Body of pancreas (tissue), 4 donors: ENCODE results near the gene EVA1B. TPM values are rescaled to one million over a fixed set of nuclear protein-coding genes. Genes with fewer than 3 reads are reported as not detected.

Experiments
- ATAC-seq: fragments of 150-250 bp; one replicate; pipeline ENCODE4 v1.9.1; 2016
- DNase-seq, 4 donors: peaks; one replicate each; pipeline ENCODE4 v3.0.0-alpha.2; 2019
- H3K27ac ChIP-seq, 4 donors: fragments of 200-600 bp; sonication (generic); 1 replicate in 3 of 4; 2 replicates in 1 of 4; pipeline versions ENCODE4 v1.5.1 to v1.6.1; 2016 to 2019; ENCODE audit warnings: mild to moderate bottlenecking in 1 of 4, mixed read lengths in 1 of 4, moderate library complexity in 1 of 4
- H3K27me3 ChIP-seq, 2 donors: fragments of 200-600 bp; sonication (generic); one replicate each; pipeline ENCODE4 v1.6.0; 2016; ENCODE audit warnings: mild to moderate bottlenecking in 1 of 2
- H3K36me3 ChIP-seq, 2 donors: fragments of 200-600 bp; sonication (generic); replicated peaks in 1 of 2; 2 replicates each; pipeline ENCODE4 v1.5.1; 2016; ENCODE audit warnings: low read depth in 2 of 2; ENCODE audit not compliant: insufficient read depth in 1 of 2
- H3K4me1 ChIP-seq: fragments of 200-600 bp; sonication (generic); one replicate; pipeline ENCODE4 v1.6.0; 2016
- H3K4me3 ChIP-seq, 2 donors: fragments of 200-600 bp; sonication (generic); 1 replicate in 1 of 2; 2 replicates in 1 of 2; pipeline ENCODE4 v1.5.1; 2016 to 2019
- H3K9me3 ChIP-seq, 3 donors: fragments of 200-600 bp; sonication (generic); 1 replicate in 2 of 3; 2 replicates in 1 of 3; pipeline ENCODE4 v1.5.1; 2016
- POLR2A ChIP-seq, 3 donors: fragments of 450-650 bp; IDR thresholded peaks; one replicate each; pipeline ENCODE4 v1.6.1; 2016; ENCODE audit warnings: antibody characterized with exemption in 3 of 3, mild to moderate bottlenecking in 2 of 3
- WGBS, 2 donors: methylation state at CpG; one replicate each; pipeline ENCODE4 v1.1.5; 2017; 5-methylcytosine and 5-hydroxymethylcytosine counted together
- intact Hi-C: fragments of 100-400 bp; cut with DNase I; formaldehyde crosslinking; loops from one replicate; pipeline ENCODE4 v1.15.1; 2023
- total RNA-seq, 2 donors: library from RNA; depleted of rRNA; stranded (reverse); fragments of >200 nt; gene quantifications; one replicate each; pipeline ENCODE4 v1.1.0, GENCODE V29; 2016
- TF ChIP-seq, protein P1 (sequence below), 7 experiments: fragments of 450-650 bp in 4 of 7; fragments of 200-600 bp in 3 of 7; sonication (generic) in 3 of 7; IDR thresholded peaks; one replicate each; pipeline ENCODE4 v1.5.1; 2016 to 2019; ENCODE audit warnings: antibody characterized with exemption in 7 of 7

EVA1B gene
- total RNA-seq, 2 donors from 2014 or later = 32.2 to 32.3 TPM

DNA sequence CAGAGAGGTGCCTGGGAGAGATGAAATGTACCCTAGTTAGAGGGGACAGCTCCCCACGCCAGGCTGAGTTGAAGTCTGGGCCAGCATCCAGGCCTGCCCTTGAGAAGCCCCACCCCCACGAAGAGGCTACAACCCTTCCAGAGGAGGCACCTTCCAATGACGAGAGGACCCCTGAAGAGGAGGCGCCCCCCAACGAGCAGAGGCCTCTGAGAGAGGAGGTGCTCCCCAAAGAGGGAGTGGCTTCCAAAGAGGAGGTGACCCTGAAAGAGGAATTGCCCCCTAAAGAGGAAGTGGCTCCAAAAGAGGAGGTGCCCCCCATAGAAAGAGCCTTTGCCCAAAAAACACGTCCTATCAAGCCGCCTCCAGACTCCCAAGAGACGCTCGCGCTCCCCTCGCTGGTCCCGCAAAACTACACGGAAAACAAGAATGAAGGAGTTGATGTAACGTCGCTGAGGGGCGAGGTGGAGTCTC, 3.1 kb downstream of the EVA1B start:
- no peak overlapping the region for H3K27ac ChIP-seq
- TF ChIP-seq, protein P1, sequence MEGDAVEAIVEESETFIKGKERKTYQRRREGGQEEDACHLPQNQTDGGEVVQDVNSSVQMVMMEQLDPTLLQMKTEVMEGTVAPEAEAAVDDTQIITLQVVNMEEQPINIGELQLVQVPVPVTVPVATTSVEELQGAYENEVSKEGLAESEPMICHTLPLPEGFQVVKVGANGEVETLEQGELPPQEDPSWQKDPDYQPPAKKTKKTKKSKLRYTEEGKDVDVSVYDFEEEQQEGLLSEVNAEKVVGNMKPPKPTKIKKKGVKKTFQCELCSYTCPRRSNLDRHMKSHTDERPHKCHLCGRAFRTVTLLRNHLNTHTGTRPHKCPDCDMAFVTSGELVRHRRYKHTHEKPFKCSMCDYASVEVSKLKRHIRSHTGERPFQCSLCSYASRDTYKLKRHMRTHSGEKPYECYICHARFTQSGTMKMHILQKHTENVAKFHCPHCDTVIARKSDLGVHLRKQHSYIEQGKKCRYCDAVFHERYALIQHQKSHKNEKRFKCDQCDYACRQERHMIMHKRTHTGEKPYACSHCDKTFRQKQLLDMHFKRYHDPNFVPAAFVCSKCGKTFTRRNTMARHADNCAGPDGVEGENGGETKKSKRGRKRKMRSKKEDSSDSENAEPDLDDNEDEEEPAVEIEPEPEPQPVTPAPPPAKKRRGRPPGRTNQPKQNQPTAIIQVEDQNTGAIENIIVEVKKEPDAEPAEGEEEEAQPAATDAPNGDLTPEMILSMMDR (IDR thresholded peaks at IDR 0.05) = no peak
- no peak for TF ChIP-seq POLR2A (IDR thresholded peaks at IDR 0.05)
- 45 to 71% methylated on average over 13 to 15 of the region's 16 CpGs for WGBS, 2 donors

GRCh38 chr1:36309397-36309796, 14.0 kb downstream of the EVA1B start:
- 93 to 97% methylated on average over 7 of the region's 7 CpGs for WGBS, 2 donors
- Histone ChIP-seq H3K36me3 (no peaks in the 10 kb centered on the region), H3K27me3 (no peaks in the 10 kb centered on the region), H3K27ac (no peak overlapping the region), H3K4me1 (peaks cover 19% of the 10 kb centered on the region), H3K9me3 (no peaks in the 10 kb centered on the region), H3K4me3 (no peak overlapping the region)
- ATAC-seq = no peak
- no peak for TF ChIP-seq POLR2A (IDR thresholded peaks at IDR 0.05)
- TF ChIP-seq, protein P1 (IDR thresholded peaks at IDR 0.05) = no peak
- no peak for DNase-seq
- intact Hi-C loops = no loop called here

More for the DNA sequence above, 3.1 kb downstream of the EVA1B start:
- no peaks in the 10 kb centered on the region for H3K9me3 ChIP-seq
- intact Hi-C loops = no loop called here
- H3K4me1 ChIP-seq = peaks cover 23% of the 10 kb centered on the region
- DNase-seq = no peak
- no peak overlapping the region for H3K4me3 ChIP-seq
- H3K27me3 ChIP-seq = no peaks in the 10 kb centered on the region
- H3K36me3 ChIP-seq = no peaks in the 10 kb centered on the region
- ATAC-seq = no peak

- Histone ChIP-seq H3K27ac (no peak overlapping the region), H3K4me1 (peaks cover 19% of the 10 kb centered on the region), H3K9me3 (no peaks in the 10 kb centered on the region), H3K4me3 (no peak overlapping the region), H3K27me3 (no peaks in the 10 kb centered on the region), H3K36me3 (no peaks in the 10 kb centered on the region)
- TF ChIP-seq, protein P1 (IDR thresholded peaks at IDR 0.05) = no peak
- TF ChIP-seq POLR2A (IDR thresholded peaks at IDR 0.05) = no peak
- ATAC-seq (no peak), DNase-seq (no peak)
- intact Hi-C loops = no loop called here
- WGBS, 2 donors = 75 to 91% methylated on average over 7 to 10 of the region's 10 CpGs
These were observed 15.7 kb downstream of the EVA1B start for GRCh38 chr1:36307601-36308330.

DNA sequence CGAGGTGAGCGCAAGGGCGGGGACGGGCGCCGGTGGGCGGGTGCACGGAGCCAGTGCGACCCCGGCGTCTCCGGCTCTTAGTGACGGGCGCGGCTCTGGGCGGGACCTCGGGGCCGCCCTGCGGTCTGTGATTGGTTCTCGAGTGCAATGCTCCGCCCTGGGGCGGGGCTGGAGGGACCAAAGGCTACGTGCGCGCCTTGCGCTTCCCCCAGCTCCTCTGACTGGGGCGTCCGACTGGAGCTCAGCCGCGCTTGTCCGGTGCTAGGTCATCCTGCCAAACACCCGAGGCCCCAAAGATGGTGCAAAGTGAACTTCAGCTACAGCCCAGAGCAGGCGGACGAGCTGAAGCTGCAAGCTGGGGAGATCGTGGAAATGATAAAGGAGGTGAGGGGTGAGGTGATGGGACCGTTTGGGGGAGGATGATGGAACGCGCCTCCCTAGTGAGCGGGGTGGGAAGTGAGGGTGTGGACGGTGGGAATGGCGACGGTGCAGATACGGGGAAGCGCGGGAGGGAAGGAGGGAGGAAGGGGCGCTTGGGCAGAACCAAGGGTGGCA, 16.5 kb downstream of the EVA1B start:
- H3K27me3 ChIP-seq = no peaks in the 10 kb centered on the region
- H3K36me3 ChIP-seq = peaks cover 0 to 2% of the 10 kb centered on the region in 2 donors
- no peaks in the 10 kb centered on the region for H3K9me3 ChIP-seq
- TF ChIP-seq, protein P1 (IDR thresholded peaks at IDR 0.05) = no peak
- TF ChIP-seq POLR2A (IDR thresholded peaks at IDR 0.05) = peak; percentile 22 to 70 (median 55)
- intact Hi-C loops = no loop called here
- 4 to 8% methylated on average over 20 to 39 of the region's 46 CpGs for WGBS, 2 donors
- DNase-seq = peak; percentile 86 to 93 (median 90)
- peak overlapping the region in 3 of 4 donors; percentile 16 to 82 (median 65) for H3K27ac ChIP-seq
- H3K4me1 ChIP-seq = peaks cover 19% of the 10 kb centered on the region
- ATAC-seq = peak; percentile 96
- H3K4me3 ChIP-seq = peak overlapping the region; percentile 20 to 63
